ENCODE measurements around the gene NEU3.
A peak's percentile ranks its signal among the peaks of the same experiment; 100 is the strongest.
"Not testable (repeated sequence)": the region's sequence is repeated elsewhere in the genome, so short reads cannot be mapped to it uniquely, and the experiment has no call there.

Gene NEU3

DNA sequence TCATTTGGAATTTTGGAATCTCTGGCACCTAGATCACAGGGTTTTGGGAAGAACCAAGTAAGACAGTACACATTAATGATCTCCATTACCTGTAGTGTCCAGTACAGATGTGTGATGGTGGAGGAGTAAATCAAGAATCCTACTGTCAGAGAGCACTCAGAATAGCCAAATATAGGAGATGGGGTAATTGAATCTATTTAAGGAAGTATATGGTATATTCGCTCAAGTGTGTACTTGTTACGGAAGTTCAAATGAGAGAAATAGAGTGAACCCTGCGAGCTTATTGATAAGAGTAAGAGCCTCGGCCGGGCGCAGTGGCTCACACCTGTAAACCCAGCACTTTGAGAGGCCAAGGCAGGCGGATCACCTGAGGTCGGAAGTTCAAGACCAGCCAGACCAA is 37.5 kb upstream of the NEU3 start:
- Histone ChIP-seq H3K4me3 (peak overlapping the region in 7 of 10 experiments; percentile 82 to 98 (median 84); a peak in 8 of 20 replicates), H3K4me2 (peak overlapping the region; percentile 81 to 95 (median 90)), H3K4me1 (peaks cover 38 to 73% (median 54%) of the 10 kb centered on the region in 10 experiments), H3K9me3 (replicated peaks in 1 of 11) (peaks cover 0 to 9% (median 0%) of the 10 kb centered on the region in 11 experiments; a peak in 7 of 22 replicates), H3K27ac (no peak overlapping the region), H3K36me3 (peaks cover 26 to 55% (median 48%) of the 10 kb centered on the region in 11 experiments; a peak in 21 of 22 replicates), H4K20me1 (peaks cover 29 to 62% (median 55%) of the 10 kb centered on the region in 11 experiments; a peak in 19 of 22 replicates), H3K9ac (peak overlapping the region in 2 of 11 experiments; percentile 93 to 98; a peak in 2 of 22 replicates), H3K27me3 (no peaks in the 10 kb centered on the region)
- no peak for TF ChIP-seq Cebpa-rat (IDR thresholded peaks at IDR 0.05)

DNA sequence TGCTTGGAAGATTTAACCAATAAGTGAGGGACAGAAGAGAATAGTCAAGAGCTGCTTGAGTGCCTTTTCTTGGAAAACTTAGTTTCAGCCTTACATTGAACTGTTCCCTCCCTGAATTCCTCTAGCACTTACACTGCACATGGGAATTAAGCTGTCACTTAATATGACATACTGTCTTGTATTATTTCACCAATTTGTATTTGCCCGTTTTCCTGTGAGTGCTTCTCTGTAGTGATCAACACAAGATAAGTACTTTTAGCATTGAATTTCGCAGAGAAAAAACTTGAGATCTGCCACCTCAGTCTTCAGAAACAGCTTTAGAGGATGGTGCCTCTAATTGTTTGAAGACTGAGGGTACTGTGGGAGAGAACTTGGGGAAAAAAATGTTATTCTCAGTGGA is 36.0 kb upstream of the NEU3 start:
- Histone ChIP-seq H3K27me3 (no peaks in the 10 kb centered on the region), H4K20me1 (peaks cover 44 to 77% (median 70%) of the 10 kb centered on the region in 11 experiments; a peak in 21 of 22 replicates), H3K9me3 (replicated peaks in 1 of 11) (peaks cover 0 to 9% (median 0%) of the 10 kb centered on the region in 11 experiments; a peak in 7 of 22 replicates), H3K4me1 (peaks cover 36 to 84% (median 53%) of the 10 kb centered on the region in 10 experiments), H3K4me3 (no peak overlapping the region; a peak in 1 of 20 replicates), H3K4me2 (peak overlapping the region; percentile 24 to 95 (median 90)), H3K27ac (peak overlapping the region in 6 of 11 experiments; percentile 16 to 61 (median 36); a peak in 10 of 22 replicates), H3K36me3 (peaks cover 37 to 71% (median 57%) of the 10 kb centered on the region in 11 experiments; a peak in 21 of 22 replicates), H3K9ac (peak overlapping the region in 5 of 11 experiments; percentile 6 to 65 (median 42); a peak in 5 of 22 replicates)
- no peak for TF ChIP-seq Cebpa-rat (IDR thresholded peaks at IDR 0.05)

DNA sequence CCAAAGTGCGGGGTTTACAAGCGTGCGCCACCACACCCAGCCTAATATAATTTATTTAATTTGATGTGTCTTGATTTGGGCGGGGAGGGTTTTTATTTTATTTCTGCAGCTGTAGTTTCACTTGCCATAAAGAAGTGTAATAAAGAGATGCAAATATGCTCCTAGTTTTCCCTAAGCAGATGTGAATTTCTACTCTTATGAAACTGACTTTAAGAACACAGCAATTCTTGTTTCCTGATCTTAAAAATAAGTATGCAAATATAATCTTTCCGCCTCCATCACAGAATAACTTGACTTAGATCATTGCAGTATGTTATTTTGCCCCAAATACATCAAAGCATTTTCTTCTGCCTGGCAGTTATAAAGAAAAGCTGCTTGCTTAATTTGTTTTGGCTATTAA is 35.3 kb upstream of the NEU3 start:
- TF ChIP-seq Cebpa-rat (IDR thresholded peaks at IDR 0.05): no peak
- peaks cover 50 to 84% (median 77%) of the 10 kb centered on the region in 11 experiments; a peak in 21 of 22 replicates for H4K20me1 ChIP-seq
- peak overlapping the region in 8 of 11 experiments; percentile 6 to 65 (median 38); a peak in 12 of 22 replicates for H3K9ac ChIP-seq
- H3K9me3 ChIP-seq (replicated peaks in 1 of 11): peaks cover 0 to 9% (median 0%) of the 10 kb centered on the region in 11 experiments; a peak in 7 of 22 replicates
- H3K4me3 ChIP-seq: no peak overlapping the region; a peak in 1 of 20 replicates
- H3K4me1 ChIP-seq: peaks cover 34 to 84% (median 46%) of the 10 kb centered on the region in 10 experiments
- H3K36me3 ChIP-seq: peaks cover 40 to 78% (median 64%) of the 10 kb centered on the region in 11 experiments; a peak in 21 of 22 replicates
- no peaks in the 10 kb centered on the region for H3K27me3 ChIP-seq
- H3K27ac ChIP-seq: peak overlapping the region in 7 of 11 experiments; percentile 18 to 61 (median 47); a peak in 10 of 22 replicates
- H3K4me2 ChIP-seq: peak overlapping the region; percentile 24 to 95 (median 90)

DNA sequence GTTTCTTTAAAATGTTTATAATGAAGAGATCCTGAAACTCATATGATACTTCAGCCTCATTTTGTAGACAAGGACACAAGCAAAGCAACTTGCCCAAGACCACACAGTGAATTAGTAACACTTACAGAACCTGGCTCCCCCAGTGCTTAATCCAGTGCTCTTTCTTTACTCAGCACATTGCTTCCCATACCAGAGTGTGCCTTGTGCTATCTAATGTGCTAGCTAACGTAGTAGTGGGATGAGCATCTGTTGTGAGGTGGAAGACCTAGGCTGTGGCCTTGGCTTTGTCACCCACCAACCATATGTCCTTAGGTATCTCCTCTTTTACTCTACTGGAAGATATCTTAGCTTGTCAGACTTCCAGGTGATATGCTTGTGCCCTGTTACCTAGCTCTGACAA is 34.5 kb upstream of the NEU3 start:
- peaks cover 34 to 91% (median 45%) of the 10 kb centered on the region in 10 experiments for H3K4me1 ChIP-seq

DNA sequence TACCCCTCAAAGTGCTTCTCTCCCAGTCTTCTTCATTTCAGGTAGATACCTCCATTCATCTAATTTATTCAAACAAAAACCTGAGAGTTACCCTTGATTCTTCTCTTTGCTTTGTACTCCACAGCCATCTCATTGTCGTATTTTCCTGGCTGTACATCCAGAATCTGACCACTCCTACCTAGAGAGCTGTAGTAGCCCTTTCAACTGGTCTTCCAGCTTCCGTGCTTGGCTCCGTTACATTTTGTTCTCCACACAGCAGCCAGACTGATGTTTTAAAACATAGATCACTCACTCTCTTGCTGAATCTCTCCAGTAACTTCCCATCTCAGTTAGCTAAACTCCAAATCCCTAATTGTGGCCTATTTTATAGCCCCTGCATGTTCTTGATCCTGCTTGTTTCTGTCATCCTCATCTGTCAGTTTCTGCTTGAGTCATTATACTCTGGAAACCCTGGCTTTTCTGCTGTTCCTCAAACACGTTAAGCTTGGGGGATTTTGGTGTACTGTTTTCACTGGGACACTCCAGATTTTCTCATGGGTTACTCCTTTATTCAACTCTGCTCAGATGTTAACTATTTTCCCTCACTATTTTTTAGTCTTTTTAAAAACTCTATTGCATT is 32.2 kb upstream of the NEU3 start:
- no peaks in the 10 kb centered on the region for H3K27me3 ChIP-seq
- peaks cover 0 to 9% (median 0%) of the 10 kb centered on the region in 11 experiments; a peak in 7 of 22 replicates for H3K9me3 ChIP-seq (replicated peaks in 1 of 11)
- TF ChIP-seq Cebpa-rat (IDR thresholded peaks at IDR 0.05): no peak
- H3K9ac ChIP-seq: no peak overlapping the region; a peak in 1 of 22 replicates
- no peak overlapping the region for H3K27ac ChIP-seq
- H3K36me3 ChIP-seq: peaks cover 52 to 98% (median 85%) of the 10 kb centered on the region in 11 experiments
- no peak overlapping the region for H3K4me3 ChIP-seq
- peaks cover 68 to 99% (median 95%) of the 10 kb centered on the region in 11 experiments; a peak in 21 of 22 replicates for H4K20me1 ChIP-seq
- H3K4me2 ChIP-seq: peak overlapping the region in 3 of 11 experiments; percentile 27 to 61 (median 34); a peak in 5 of 22 replicates
- peaks cover 29 to 99% (median 38%) of the 10 kb centered on the region in 10 experiments for H3K4me1 ChIP-seq

More for the DNA sequence above, 34.5 kb upstream of the NEU3 start:
- no peak for TF ChIP-seq Cebpa-rat (IDR thresholded peaks at IDR 0.05)
- Histone ChIP-seq H3K27ac (peak overlapping the region in 6 of 11 experiments; percentile 18 to 61 (median 49); a peak in 8 of 22 replicates), H3K9ac (peak overlapping the region in 6 of 11 experiments; percentile 6 to 65 (median 46); a peak in 6 of 22 replicates), H3K4me2 (peak overlapping the region in 9 of 11 experiments; percentile 86 to 95 (median 92); a peak in 13 of 22 replicates), H3K36me3 (peaks cover 42 to 85% (median 72%) of the 10 kb centered on the region in 11 experiments; a peak in 21 of 22 replicates), H3K27me3 (no peaks in the 10 kb centered on the region), H3K4me3 (no peak overlapping the region), H4K20me1 (peaks cover 57 to 91% (median 85%) of the 10 kb centered on the region in 11 experiments; a peak in 21 of 22 replicates), H3K9me3 (replicated peaks in 1 of 11) (peaks cover 0 to 9% (median 0%) of the 10 kb centered on the region in 11 experiments; a peak in 7 of 22 replicates)

DNA sequence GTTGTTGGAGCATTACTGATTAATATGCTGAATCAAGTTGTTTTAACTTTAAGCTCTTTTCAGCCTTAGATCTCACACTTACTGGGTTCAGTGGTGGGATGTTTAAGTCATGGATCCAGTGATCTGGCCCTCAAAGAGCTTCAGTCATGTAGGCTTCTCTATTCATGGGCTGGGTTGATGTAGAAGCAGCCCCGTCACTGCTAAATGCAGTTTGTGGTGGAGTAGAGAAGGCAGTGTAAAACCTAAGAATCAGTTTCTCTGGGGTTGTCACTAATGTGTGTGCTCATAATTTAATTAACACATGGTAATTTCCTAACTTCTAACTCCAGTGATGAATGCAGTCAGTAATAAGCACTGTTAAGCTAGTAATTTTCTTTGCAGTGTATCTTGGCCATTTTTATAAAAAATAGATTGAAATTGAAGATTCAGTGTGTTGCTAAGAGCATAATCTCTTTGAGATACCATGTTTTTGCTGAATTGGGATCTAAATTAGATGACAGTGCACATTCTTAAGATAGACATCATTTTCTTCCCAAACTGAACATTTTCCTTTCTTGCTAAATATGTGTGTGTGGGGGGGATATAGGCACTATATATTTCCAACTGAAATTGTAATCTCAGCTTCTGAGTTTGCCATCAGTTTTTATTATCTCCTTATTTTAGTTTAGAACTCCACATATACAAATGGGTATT is 30.6 kb upstream of the NEU3 start:
- Histone ChIP-seq H3K4me2 (peak overlapping the region in 3 of 11 experiments; percentile 16 to 61 (median 47); a peak in 5 of 22 replicates), H3K36me3 (peaks cover 50 to 96% (median 79%) of the 10 kb centered on the region in 11 experiments), H3K27ac (no peak overlapping the region), H3K4me1 (peaks cover 16 to 93% (median 32%) of the 10 kb centered on the region in 10 experiments; a peak in 19 of 20 replicates), H3K27me3 (no peaks in the 10 kb centered on the region), H4K20me1 (peaks cover 72 to 99% (median 95%) of the 10 kb centered on the region in 11 experiments; a peak in 21 of 22 replicates), H3K4me3 (no peak overlapping the region), H3K9ac (no peak overlapping the region), H3K9me3 (replicated peaks in 1 of 11) (peaks cover 0 to 9% (median 0%) of the 10 kb centered on the region in 11 experiments; a peak in 7 of 22 replicates)
- TF ChIP-seq Cebpa-rat (IDR thresholded peaks at IDR 0.05): no peak

DNA sequence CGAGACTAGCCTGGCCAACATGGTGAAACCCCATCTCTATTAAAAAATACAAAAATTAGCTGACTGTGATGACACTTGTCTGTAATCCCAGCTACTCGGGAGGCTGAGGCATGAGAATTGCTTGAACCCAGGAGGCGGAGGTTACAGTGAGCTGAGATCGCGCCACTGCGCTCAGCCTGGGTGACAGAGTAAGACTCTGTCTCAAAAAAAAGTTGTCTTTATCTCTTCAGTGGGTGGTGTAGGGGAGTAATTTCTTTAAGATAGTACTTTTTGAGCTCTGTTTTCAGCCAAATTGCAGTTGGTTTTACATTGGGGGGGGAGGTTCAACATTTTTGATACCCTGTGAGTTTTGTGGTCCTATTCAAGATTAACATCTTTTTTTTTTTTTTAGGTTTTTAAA is 28.6 kb upstream of the NEU3 start:
- H3K4me1 ChIP-seq: peaks cover 3 to 88% (median 19%) of the 10 kb centered on the region in 10 experiments; a peak in 15 of 20 replicates
- not testable (repeated sequence) for H3K27ac ChIP-seq; H3K9me3 ChIP-seq (replicated peaks in 1 of 11); H3K9ac ChIP-seq; H3K27me3 ChIP-seq; H3K4me3 ChIP-seq
- peak overlapping the region in 4 of 11 experiments; percentile 6 to 67 (median 40); a peak in 6 of 22 replicates for H3K4me2 ChIP-seq
- peaks cover 44 to 96% (median 79%) of the 10 kb centered on the region in 11 experiments for H3K36me3 ChIP-seq
- H4K20me1 ChIP-seq: peaks cover 83 to 99% (median 97%) of the 10 kb centered on the region in 11 experiments; a peak in 21 of 22 replicates

DNA sequence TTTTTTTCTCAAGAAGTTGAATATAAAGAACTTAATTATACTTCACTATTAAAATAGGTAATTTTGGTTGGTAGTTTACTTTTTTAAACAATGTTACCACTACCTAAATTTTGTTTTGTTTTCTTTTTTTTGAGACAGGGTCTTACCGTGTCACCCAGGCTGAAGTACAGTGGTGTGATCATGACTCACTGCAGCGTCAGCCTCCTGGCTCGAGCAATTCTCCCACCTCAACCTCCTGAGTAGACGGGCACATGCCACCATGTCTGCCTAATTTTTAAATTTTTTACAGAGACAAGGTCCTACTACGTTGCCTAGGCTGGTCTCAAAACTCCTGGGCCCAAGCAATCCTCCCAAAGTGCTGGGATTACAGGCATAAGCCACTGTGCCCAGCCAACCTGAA is 22.1 kb upstream of the NEU3 start:
- peaks cover 78 to 98% (median 89%) of the 10 kb centered on the region in 11 experiments for H3K36me3 ChIP-seq
- no peaks in the 10 kb centered on the region for H3K9me3 ChIP-seq (replicated peaks in 1 of 11)
- no peak overlapping the region for H3K9ac ChIP-seq
- no peak overlapping the region for H3K4me2 ChIP-seq
- no peak overlapping the region for H3K27ac ChIP-seq
- H3K4me1 ChIP-seq: peaks cover 0 to 24% (median 12%) of the 10 kb centered on the region in 10 experiments; a peak in 12 of 20 replicates
- peaks cover 31 to 100% (median 82%) of the 10 kb centered on the region in 11 experiments; a peak in 20 of 22 replicates for H4K20me1 ChIP-seq
- no peak overlapping the region for H3K4me3 ChIP-seq
- TF ChIP-seq Cebpa-rat (IDR thresholded peaks at IDR 0.05): no peak
- H3K27me3 ChIP-seq: no peaks in the 10 kb centered on the region
